K562 (cell line): ENCODE data around the gene MRPL2. TPM values are rescaled to one million over a fixed set of nuclear protein-coding genes. Genes with fewer than 3 reads are reported as not detected.

Experiments used
- ASH1L ChIP-seq: fragments of 450-650 bp; IDR thresholded peaks from 2 replicates; pipeline ENCODE4 v1.6.1; 2018; ENCODE audit warnings: borderline replicate concordance, mild to moderate bottlenecking, low read depth; ENCODE audit not compliant: partially characterized antibody
- BRD9 ChIP-seq: fragments of 450-650 bp; IDR thresholded peaks from 2 replicates; pipeline ENCODE4 v1.6.1; 2018; ENCODE audit warnings: low read depth; ENCODE audit not compliant: partially characterized antibody
- CBX2 ChIP-seq: fragments of 200-600 bp; sonication (generic); IDR thresholded peaks from one replicate; pipeline ENCODE4 v1.6.1; 2012; ENCODE audit warnings: mild to moderate bottlenecking, low read length, inconsistent platforms; ENCODE audit not compliant: insufficient read depth, poor library complexity, severe bottlenecking
- E2F1 ChIP-seq: sonication (generic); formaldehyde crosslinking; IDR thresholded peaks from 2 replicates; pipeline ENCODE4 v1.8.1; 2023; ENCODE audit warnings: mild to moderate bottlenecking, missing genetic modification reagents, moderate library complexity
- E2F3 ChIP-seq: fragments of 250-450 bp; sonication (Bioruptor Pico); IDR thresholded peaks from 2 replicates; pipeline ENCODE4 v1.4.0; 2020; ENCODE audit warnings: mild to moderate bottlenecking
- ETV5 ChIP-seq: sonication (generic); formaldehyde crosslinking; IDR thresholded peaks from 2 replicates; pipeline ENCODE4 v1.4.0; 2020; ENCODE audit warnings: low read depth, mild to moderate bottlenecking, missing genetic modification reagents
- FOSL1 ChIP-seq: fragments of 200-800 bp; sonication (Bioruptor generic); conservative IDR thresholded peaks from 2 replicates; pipeline ENCODE4 v1.6.1; 2016; ENCODE audit warnings: missing genetic modification characterization, missing compliant biosample characterization
- HNRNPL ChIP-seq: fragments of 200-400 bp; formaldehyde crosslinking; IDR thresholded peaks from 2 replicates; pipeline ENCODE4 v1.6.1; 2017; ENCODE audit warnings: low read depth, mild to moderate bottlenecking, low read length
- KDM4B ChIP-seq, 2 experiments: fragments of 450-650 bp in 1 of 2; sonication (generic) in 1 of 2; IDR thresholded peaks; 2 replicates each; pipeline ENCODE4 v1.6.1; 2016 to 2017; ENCODE audit warnings: borderline replicate concordance in 2 of 2, antibody characterized with exemption in 1 of 2, low read depth in 1 of 2, mild to moderate bottlenecking in 1 of 2
- KLF13 ChIP-seq: fragments of 450-650 bp; IDR thresholded peaks from 2 replicates; pipeline ENCODE4 v1.6.1; 2016; ENCODE audit warnings: missing genetic modification characterization, low read depth, mild to moderate bottlenecking, missing compliant biosample characterization, moderate library complexity, borderline replicate concordance
- MAZ ChIP-seq, 2 experiments: fragments of 450-650 bp in 1 of 2; sonication (generic) in 1 of 2; formaldehyde crosslinking; IDR thresholded peaks in 1 of 2; conservative IDR thresholded peaks in 1 of 2; 2 replicates each; pipeline versions ENCODE4 v1.4.0 to v1.5.0; 2020; ENCODE audit warnings: mild to moderate bottlenecking in 1 of 2, missing genetic modification reagents in 1 of 2
- MIER1 ChIP-seq: fragments of 450-650 bp; IDR thresholded peaks from 2 replicates; pipeline ENCODE4 v1.6.1; 2016; ENCODE audit warnings: antibody characterized with exemption, mild to moderate bottlenecking, low read depth
- NCOR1 ChIP-seq: fragments of 450-650 bp; IDR thresholded peaks from 2 replicates; pipeline ENCODE4 v1.6.1; 2016; ENCODE audit warnings: mild to moderate bottlenecking, moderate library complexity
- NR2C2 ChIP-seq, 2 experiments: fragments of 200-800 bp in 1 of 2; sonication (Bioruptor generic) in 1 of 2; sonication (generic) in 1 of 2; formaldehyde crosslinking in 1 of 2; IDR thresholded peaks; 2 replicates each; pipeline versions ENCODE4 v1.6.1 to v1.8.0; 2016 to 2022; ENCODE audit warnings: mild to moderate bottlenecking in 1 of 2, missing compliant biosample characterization in 1 of 2, missing genetic modification characterization in 1 of 2, missing genetic modification reagents in 1 of 2
- PHF21A ChIP-seq: fragments of 450-650 bp; IDR thresholded peaks from 2 replicates; pipeline ENCODE4 v1.6.1; 2017; ENCODE audit warnings: low read depth, borderline replicate concordance
- RBM22 ChIP-seq: fragments of 200-400 bp; formaldehyde crosslinking; IDR thresholded peaks from 2 replicates; pipeline ENCODE4 v1.6.1; 2018; ENCODE audit warnings: low read length, low read depth; ENCODE audit not compliant: poor library complexity, severe bottlenecking
- RUNX1 ChIP-seq: sonication (generic); IDR thresholded peaks from 2 replicates; pipeline ENCODE4 v1.6.1; 2016; ENCODE audit warnings: antibody characterized with exemption, low read depth
- SLC30A9 ChIP-seq: fragments of 250-450 bp; sonication (Bioruptor Pico); IDR thresholded peaks from 2 replicates; pipeline ENCODE4 v1.8.0; 2022; ENCODE audit warnings: mild to moderate bottlenecking, moderate library complexity
- SMC3 ChIP-seq: conservative IDR thresholded peaks from 2 replicates; pipeline ENCODE4 v1.6.1; 2011; ENCODE audit warnings: low read depth, low read length, improper control_type of control experiment; ENCODE audit not compliant: insufficient read depth
- SOX6 ChIP-seq: fragments of 450-650 bp; IDR thresholded peaks from 2 replicates; pipeline ENCODE4 v1.6.1; 2014; ENCODE audit warnings: mild to moderate bottlenecking
- ZBTB7A ChIP-seq: IDR thresholded peaks from 2 replicates; pipeline ENCODE4 v1.6.1; 2011; ENCODE audit warnings: low read depth, mild to moderate bottlenecking, low read length, moderate library complexity, borderline replicate concordance; ENCODE audit not compliant: control insufficient read depth
- ZNF449 ChIP-seq: fragments of 250-450 bp; sonication (Bioruptor Pico); IDR thresholded peaks from 2 replicates; pipeline ENCODE4 v1.8.0; 2022; ENCODE audit warnings: moderate library complexity, mild to moderate bottlenecking, inconsistent platforms
- ZNF764 ChIP-seq: fragments of 250-450 bp; sonication (Bioruptor Pico); IDR thresholded peaks from 2 replicates; pipeline ENCODE4 v1.4.0; 2020; ENCODE audit warnings: low read depth, mild to moderate bottlenecking, moderate library complexity
- polyA plus RNA-seq, 8 experiments: library from polyadenylated mRNA; depleted of rRNA in 4 of 8; stranded (reverse) in 5 of 8; unstranded in 3 of 8; fragments of >200 nt; fragmentation: Nextera tagmentation in 2 of 8; fragmentation: Illumina TruSeq in 1 of 8; extraction: Ambion mirVana in 2 of 8; extraction: Trizol in 1 of 8; gene quantifications; 2 replicates each; pipeline versions ENCODE4 v1.2.1 to v1.2.3, GENCODE V29; 2011 to 2014; ENCODE audit warnings: inconsistent platforms in 1 of 8, missing spikeins in 1 of 8
- total RNA-seq, 7 experiments: library from RNA; depleted of rRNA in 6 of 7; stranded (reverse); fragments of >200 nt in 6 of 7; fragmentation: Illumina TruSeq in 2 of 7; extraction: Trizol in 2 of 7; gene quantifications; 2 replicates each; pipeline versions ENCODE4 v1.2.1 to v1.2.3, GENCODE V29; 2011 to 2021; ENCODE audit warnings: low replicate concordance in 1 of 7

MRPL2 gene
- total and polyA plus RNA-seq, 9 of the 15 experiments (the other 6 are each of a cell fraction or from before 2014, with no cell fraction given): 63.1 to 262 (median 121) TPM

- TF ChIP-seq MAZ (CRISPR knock-in tag; conservative IDR thresholded peaks at IDR 0.05 in 1 of 2, IDR thresholded peaks at IDR 0.05 in 1 of 2) (peak; percentile 38 to 65), E2F1 (CRISPR knock-in tag) (peak; percentile 57; the same call in 1 of the 2 replicates), PHF21A (no peak), ETV5 (CRISPR knock-in tag) (peak; percentile 50; the same call in 1 of the 2 replicates), MIER1 (peak; percentile 41; the same call in 1 of the 2 replicates), RBM22 (no peak), KLF13 (0 out of 2 replicates have a peak, but pooled peaks have one; percentile 8), ZNF764 (CRISPR knock-in tag) (no peak), E2F3 (CRISPR knock-in tag) (no peak), BRD9 (no peak), SMC3 (no peak), SLC30A9 (no peak), ASH1L (no peak), SOX6 (peak; percentile 51; the same call in 1 of the 2 replicates), ZNF449 (CRISPR knock-in tag) (no peak), FOSL1 (tag) (peak; percentile 78), NR2C2 (CRISPR knock-in tag; IDR thresholded peaks at IDR 0.05) (no peak; the same call in 1 of the 2 replicates), NR2C2 (tag; IDR thresholded peaks at IDR 0.05) (peak; percentile 93), NCOR1 (peak; percentile 82), RUNX1 (no peak), ZBTB7A (peak; percentile 90; the same call in 1 of the 2 replicates), CBX2 (no peak), KDM4B (IDR thresholded peaks at IDR 0.05; ENCODE audit: borderline replicate concordance in 2 of 2, low read depth in 1 of 2) (no peak; a peak in 1 of 4 replicates), HNRNPL (no peak)
These were observed at the start of gene MRPL2, which contains the start of gene KLC4 (continued) for GRCh38 chr6:43059168-43060033.
